H1 (cell line): ENCODE measurements around the gene MAS1. TPM values are rescaled to one million over a fixed set of nuclear protein-coding genes. Genes with fewer than 3 reads are reported as not detected.

Source experiments
- CHD7 ChIP-seq: fragments of 300-600 bp; sonication (generic); IDR thresholded peaks from 2 replicates; pipeline ENCODE4 v1.7.1; 2012; ENCODE audit warnings: low read length, moderate library complexity, mild to moderate bottlenecking, inconsistent platforms; ENCODE audit not compliant: insufficient replicate concordance
- GTF2F1 ChIP-seq: IDR thresholded peaks from 2 replicates; pipeline ENCODE4 v1.6.1; 2012; ENCODE audit warnings: low read depth, low read length, improper control_type of control experiment, borderline replicate concordance
- polyA plus RNA-seq, 7 experiments: library from polyadenylated mRNA; depleted of rRNA in 3 of 7; stranded (reverse) in 5 of 7; unstranded in 2 of 7; fragments of >200 nt in 5 of 7; fragments of 200-250 nt in 2 of 7; gene quantifications; 1 replicate in 5 of 7; 2 replicates in 1 of 7; 4 replicates in 1 of 7; pipeline versions ENCODE4 v1.2.1 to v1.2.3, GENCODE V29; 2011 to 2013; ENCODE audit warnings: missing spikeins in 2 of 7, mixed read lengths in 2 of 7
- total RNA-seq: library from RNA; stranded (reverse); fragmentation: NEBNext Ultra II Directional; extraction: Animal tissue kit (Norgen Biotek cat#: 25700); gene quantifications from 2 replicates; pipeline ENCODE4 v1.2.1, GENCODE V29; 2021

Gene MAS1
- total and polyA plus RNA-seq, 2 of the 8 experiments (the other 6 are each of a cell fraction or from before 2014, with no cell fraction given), result 0.02 TPM; not detected in 1

- no peak for TF ChIP-seq CHD7
- no peak for TF ChIP-seq GTF2F1
Observed at GRCh38 chr6:159916752-159917151, 26.0 kb downstream of the MAS1 start (continued).
